PC-9 (cell line): Measurements from ENCODE around the gene PAX7. TPM values are rescaled to one million over a fixed set of nuclear protein-coding genes. Genes with fewer than 3 reads are reported as not detected.

Experiments
- BruUV-seq: library from RNA; stranded (reverse); fragments of 400-500 nt; replicated peaks from 2 replicates; lab custom pipeline; 2021; lab: Mats Ljungman, UMichigan
- CTCF ChIA-PET: fragments of 300-600 bp; sonication (Branson Sonifier 250); formaldehyde crosslinking; loops from one replicate; lab custom pipeline; 2022; ENCODE audit warnings: antibody characterized with exemption; lab: Charles Lee
- POLR2A ChIA-PET: fragments of 300-600 bp; sonication (Branson Sonifier 250); formaldehyde crosslinking; loops from one replicate; lab custom pipeline; 2022; ENCODE audit warnings: antibody characterized with exemption; ENCODE audit not compliant: unreplicated experiment; lab: Charles Lee
- DNase-seq, 2 experiments: peaks; one replicate each; pipeline versions ENCODE4 v3.0.0 to v3.0.0-alpha.2; 2015 to 2022; ENCODE audit warnings: mixed read lengths in 1 of 2
- H2AFZ ChIP-seq: fragments of 200-600 bp; sonication (generic); 2 replicates; pipeline ENCODE4 v1.8.1; 2017; ENCODE audit warnings: antibody characterized with exemption
- H3F3A ChIP-seq: fragments of 200-600 bp; sonication (generic); 2 replicates; pipeline ENCODE4 v1.8.1; 2017; ENCODE audit warnings: antibody characterized with exemption, mild to moderate bottlenecking, low read depth; ENCODE audit not compliant: insufficient read depth
- H3K27ac ChIP-seq: fragments of 200-600 bp; sonication (generic); 2 replicates; pipeline ENCODE4 v1.6.1; 2016; ENCODE audit warnings: mixed run types
- H3K27me3 ChIP-seq: fragments of 200-600 bp; sonication (generic); 2 replicates; pipeline ENCODE4 v1.6.1; 2016; ENCODE audit warnings: low read depth, mixed run types; ENCODE audit not compliant: insufficient read depth
- H3K36me3 ChIP-seq: fragments of 200-600 bp; sonication (generic); 2 replicates; pipeline ENCODE4 v1.6.1; 2016; ENCODE audit warnings: low read depth, mixed run types
- H3K4me1 ChIP-seq: fragments of 200-600 bp; sonication (generic); replicated peaks from 2 replicates; pipeline ENCODE4 v1.6.1; 2016; ENCODE audit warnings: mixed run types; ENCODE audit not compliant: insufficient read depth
- H3K4me2 ChIP-seq: fragments of 200-600 bp; sonication (generic); 2 replicates; pipeline ENCODE4 v1.6.1; 2017; ENCODE audit warnings: mixed run types
- H3K4me3 ChIP-seq: fragments of 200-600 bp; sonication (generic); 2 replicates; pipeline ENCODE4 v1.6.1; 2016; ENCODE audit warnings: mixed run types
- H3K79me2 ChIP-seq: fragments of 200-600 bp; sonication (generic); 2 replicates; pipeline ENCODE4 v1.6.1; 2017; ENCODE audit warnings: low read depth, mixed run types
- H3K9me2 ChIP-seq: fragments of 200-600 bp; sonication (generic); 2 replicates; pipeline ENCODE4 v1.8.1; 2017; ENCODE audit warnings: mild to moderate bottlenecking; ENCODE audit not compliant: insufficient read depth
- H3K9me3 ChIP-seq: fragments of 200-600 bp; sonication (generic); 2 replicates; pipeline ENCODE4 v1.8.1; 2016; ENCODE audit warnings: low read depth; ENCODE audit not compliant: insufficient read depth
- H4K20me1 ChIP-seq: fragments of 200-600 bp; sonication (generic); 2 replicates; pipeline ENCODE4 v1.8.1; 2017; ENCODE audit not compliant: insufficient read depth
- CTCF ChIP-seq: fragments of 200-600 bp; sonication (generic); conservative IDR thresholded peaks from 2 replicates; pipeline ENCODE4 v1.6.1; 2017; ENCODE audit warnings: mixed run types, antibody characterized with exemption, mild to moderate bottlenecking, moderate library complexity
- EZH2 ChIP-seq: fragments of 200-600 bp; sonication (generic); IDR thresholded peaks from 2 replicates; pipeline ENCODE4 v1.8.0; 2017; ENCODE audit warnings: antibody characterized with exemption, low read depth
- intact Hi-C: fragments of 100-400 bp; cut with micrococcal nuclease; formaldehyde crosslinking; loops from one replicate; pipeline ENCODE4 v1.10.0; 2022; ENCODE audit not compliant: unreplicated experiment
- total RNA-seq: library from RNA; stranded (reverse); gene quantifications from 2 replicates; pipeline ENCODE4 v1.2.3, GENCODE V29; 2021

PAX7 gene
- total RNA-seq, 1 experiment from 2014 or later: not detected

- H2AFZ ChIP-seq: no peak overlapping the region
- H3K27me3 ChIP-seq: no peaks in the 10 kb centered on the region
- POLR2A ChIA-PET: interaction anchor here (0.5 to 0.6 kb wide), 2 partner anchors 303 to 806 kb away, joined by 6 to 9 read pairs; no protein-coding TSS in a partner anchor
- no peaks in the 10 kb centered on the region for H3K9me2 ChIP-seq
- no peak for TF ChIP-seq CTCF
- TF ChIP-seq EZH2: no peak
- BruUV-seq: no TSS peak
- no peak for DNase-seq
- intact Hi-C loops: loop anchor here (2.0 kb wide), 1 partner anchor 81 kb away; no protein-coding TSS in a partner anchor
- CTCF ChIA-PET: no interaction called here
- no peaks in the 10 kb centered on the region for H3K79me2 ChIP-seq
- H3K27ac ChIP-seq: no peak overlapping the region
- H3K4me2 ChIP-seq: no peak overlapping the region
- H3K9me3 ChIP-seq: no peaks in the 10 kb centered on the region
- no peak overlapping the region for H3K4me3 ChIP-seq
- no peaks in the 10 kb centered on the region for H4K20me1 ChIP-seq
- H3K4me1 ChIP-seq: no peaks in the 10 kb centered on the region
- H3K36me3 ChIP-seq: no peaks in the 10 kb centered on the region
- no peaks in the 10 kb centered on the region for H3F3A ChIP-seq
Measured at GRCh38 chr1:18599704-18600103, 30.9 kb upstream of the PAX7 start.

- no peaks in the 10 kb centered on the region for H4K20me1 ChIP-seq
- no peak for TF ChIP-seq CTCF
- TF ChIP-seq EZH2: no peak
- H2AFZ ChIP-seq: no peak overlapping the region
- no peaks in the 10 kb centered on the region for H3K79me2 ChIP-seq
- no peaks in the 10 kb centered on the region for H3K9me3 ChIP-seq
- no peaks in the 10 kb centered on the region for H3K27me3 ChIP-seq
- intact Hi-C loops: no loop called here
- H3K36me3 ChIP-seq: no peaks in the 10 kb centered on the region
- POLR2A ChIA-PET: interaction anchor here (0.6 kb wide), 1 partner anchor 234 kb away, joined by 3 read pairs; no protein-coding TSS in a partner anchor
- no peaks in the 10 kb centered on the region for H3F3A ChIP-seq
- no peak overlapping the region for H3K4me3 ChIP-seq
- BruUV-seq: no TSS peak
- H3K4me2 ChIP-seq: no peak overlapping the region
- no peak for DNase-seq
- H3K27ac ChIP-seq: no peak overlapping the region
- CTCF ChIA-PET: no interaction called here
- H3K4me1 ChIP-seq: peaks cover 12% of the 10 kb centered on the region
- H3K9me2 ChIP-seq: no peaks in the 10 kb centered on the region
Measured at GRCh38 chr1:18602533-18603211, 28.0 kb upstream of the PAX7 start.

GRCh38 chr1:18603212-18603852 is 27.3 kb upstream of the PAX7 start:
- no peaks in the 10 kb centered on the region for H3K27me3 ChIP-seq

More at GRCh38 chr1:18603212-18603852, 27.3 kb upstream of the PAX7 start:
- no peaks in the 10 kb centered on the region for H3F3A ChIP-seq
- CTCF ChIA-PET: no interaction called here
- no peak overlapping the region for H3K4me2 ChIP-seq
- H3K4me1 ChIP-seq: peaks cover 15% of the 10 kb centered on the region
- no peak overlapping the region for H3K4me3 ChIP-seq
- BruUV-seq: no TSS peak
- TF ChIP-seq EZH2: no peak
- TF ChIP-seq CTCF: no peak
- H3K9me3 ChIP-seq: no peaks in the 10 kb centered on the region
- DNase-seq: no peak
- no peak overlapping the region for H2AFZ ChIP-seq
- H3K9me2 ChIP-seq: no peaks in the 10 kb centered on the region
- H4K20me1 ChIP-seq: no peaks in the 10 kb centered on the region
- intact Hi-C loops: no loop called here
- no peaks in the 10 kb centered on the region for H3K79me2 ChIP-seq
- no peaks in the 10 kb centered on the region for H3K36me3 ChIP-seq
- POLR2A ChIA-PET: interaction anchor here (0.6 kb wide), 1 partner anchor 233 kb away, joined by 3 read pairs; no protein-coding TSS in a partner anchor
- H3K27ac ChIP-seq: no peak overlapping the region
